ENCODE measurements around the gene LRP1B. TPM values are rescaled to one million over a fixed set of nuclear protein-coding genes. Genes with fewer than 3 reads are reported as not detected.

The LRP1B gene
- total RNA-seq, 4 donors from 2014 or later, result 37.1 to 82.7 (median 50.9) TPM

- DNase-seq, result no peak
- Histone ChIP-seq H3K4me1 (no peaks in the 10 kb centered on the region), H3K36me3 (no peaks in the 10 kb centered on the region), H3K27ac (no peak overlapping the region), H3K9me3 (no peaks in the 10 kb centered on the region), H3K27me3 (no peaks in the 10 kb centered on the region), H3K4me3 (replicated peaks in 1 of 3) (no peak overlapping the region)
- TF ChIP-seq POLR2A (IDR thresholded peaks at IDR 0.05) (no peak), CTCF (IDR thresholded peaks at IDR 0.05) (no peak)
- intact Hi-C loops (cut with DNase I), result no loop called here
- WGBS, 2 donors, result 67 to 75% methylated on average over 2 of the region's 2 CpGs
These were observed 1775.2 kb downstream of the LRP1B start for GRCh38 chr2:140355511-140356090.

GRCh38 chr2:140354544-140354943 lies 1776.3 kb downstream of the LRP1B start:
- H3K9me3 ChIP-seq, result no peaks in the 10 kb centered on the region
- no peaks in the 10 kb centered on the region for H3K4me1 ChIP-seq
- no peak for TF ChIP-seq POLR2A (IDR thresholded peaks at IDR 0.05)
- H3K4me3 ChIP-seq (replicated peaks in 1 of 3), result no peak overlapping the region
- H3K27ac ChIP-seq, result no peak overlapping the region
- intact Hi-C loops (cut with DNase I), result no loop called here
- H3K27me3 ChIP-seq, result no peaks in the 10 kb centered on the region
- H3K36me3 ChIP-seq, result no peaks in the 10 kb centered on the region
- WGBS, 2 donors, result 85 to 88% methylated on average over 2 of the region's 2 CpGs
- no peak for DNase-seq

- no peaks in the 10 kb centered on the region for H3K27me3 ChIP-seq
- no peak overlapping the region for H3K27ac ChIP-seq
- DNase-seq, result no peak
- intact Hi-C loops (cut with DNase I), result no loop called here
- H3K4me1 ChIP-seq, result no peaks in the 10 kb centered on the region
- TF ChIP-seq POLR2A (IDR thresholded peaks at IDR 0.05), result no peak
- TF ChIP-seq CTCF (IDR thresholded peaks at IDR 0.05), result no peak
- H3K9me3 ChIP-seq, result no peaks in the 10 kb centered on the region
- WGBS, 2 donors, result 46 to 50% methylated on average over 2 of the region's 2 CpGs
- H3K36me3 ChIP-seq, result no peaks in the 10 kb centered on the region
- H3K4me3 ChIP-seq (replicated peaks in 1 of 3), result no peak overlapping the region
These were observed 1777.3 kb downstream of the LRP1B start for GRCh38 chr2:140353541-140353940.

GRCh38 chr2:140351692-140352091 lies 1779.1 kb downstream of the LRP1B start:
- H3K27me3 ChIP-seq, result no peaks in the 10 kb centered on the region
- no peak for DNase-seq

GRCh38 chr2:140349695-140350094 lies 1781.1 kb downstream of the LRP1B start:
- H3K36me3 ChIP-seq, result no peaks in the 10 kb centered on the region
- no peak for DNase-seq

More at GRCh38 chr2:140351692-140352091, 1779.1 kb downstream of the LRP1B start:
- 82 to 84% methylated on average over 3 of the region's 3 CpGs for WGBS, 2 donors
- H3K4me1 ChIP-seq, result no peaks in the 10 kb centered on the region
- TF ChIP-seq POLR2A (IDR thresholded peaks at IDR 0.05) (no peak), CTCF (IDR thresholded peaks at IDR 0.05) (no peak)
- H3K9me3 ChIP-seq, result no peaks in the 10 kb centered on the region
- intact Hi-C loops (cut with DNase I), result no loop called here
- H3K27ac ChIP-seq, result no peak overlapping the region
- no peak overlapping the region for H3K4me3 ChIP-seq (replicated peaks in 1 of 3)
- no peaks in the 10 kb centered on the region for H3K36me3 ChIP-seq

More at GRCh38 chr2:140349695-140350094, 1781.1 kb downstream of the LRP1B start:
- intact Hi-C loops (cut with DNase I), result no loop called here
- no peak overlapping the region for H3K27ac ChIP-seq
- TF ChIP-seq POLR2A (IDR thresholded peaks at IDR 0.05) (no peak), CTCF (IDR thresholded peaks at IDR 0.05) (no peak)
- H3K9me3 ChIP-seq, result no peaks in the 10 kb centered on the region
- H3K4me1 ChIP-seq, result no peaks in the 10 kb centered on the region
- H3K27me3 ChIP-seq, result no peaks in the 10 kb centered on the region
- WGBS, 2 donors, result 85 to 86% methylated on average over 3 of the region's 3 CpGs
- H3K4me3 ChIP-seq (replicated peaks in 1 of 3), result no peak overlapping the region

All from thyroid gland (tissue), 4 donors.